HEK293 (cell line): ENCODE data around the gene E4F1.

ENCODE experiments used
- BCL11B ChIP-seq: fragments of 450-650 bp; formaldehyde crosslinking; IDR thresholded peaks from 2 replicates; pipeline ENCODE4 v1.5.1; 2016; ENCODE audit warnings: low read depth, missing biosample characterization, missing genetic modification characterization
- EGR2 ChIP-seq: fragments of 450-650 bp; formaldehyde crosslinking; IDR thresholded peaks from 2 replicates; pipeline ENCODE4 v1.5.1; 2016; ENCODE audit warnings: low read depth, missing biosample characterization, missing genetic modification characterization
- INSM2 ChIP-seq: fragments of 450-650 bp; formaldehyde crosslinking; IDR thresholded peaks from 2 replicates; pipeline ENCODE4 v1.5.1; 2016; ENCODE audit warnings: missing biosample characterization, missing genetic modification characterization
- PRDM2 ChIP-seq: fragments of 450-650 bp; formaldehyde crosslinking; IDR thresholded peaks from 2 replicates; pipeline ENCODE4 v1.5.1; 2016; ENCODE audit warnings: missing biosample characterization, missing genetic modification characterization, borderline replicate concordance
- RBAK ChIP-seq: fragments of 450-650 bp; formaldehyde crosslinking; IDR thresholded peaks from 2 replicates; pipeline ENCODE4 v1.5.1; 2016; ENCODE audit warnings: missing biosample characterization, missing genetic modification characterization
- TCF7L2 ChIP-seq: IDR thresholded peaks from 2 replicates; pipeline ENCODE4 v1.6.1; 2011; ENCODE audit warnings: low read depth, mild to moderate bottlenecking, inconsistent platforms, low read length, moderate library complexity, borderline replicate concordance
- ZBTB21 ChIP-seq: fragments of 450-650 bp; formaldehyde crosslinking; IDR thresholded peaks from 2 replicates; pipeline ENCODE4 v1.5.1; 2017; ENCODE audit warnings: missing biosample characterization, missing genetic modification characterization
- ZBTB7A ChIP-seq: fragments of 450-650 bp; formaldehyde crosslinking; IDR thresholded peaks from 2 replicates; pipeline ENCODE4 v1.5.1; 2016; ENCODE audit warnings: low read depth, missing biosample characterization, missing genetic modification characterization
- ZEB2 ChIP-seq: fragments of 450-650 bp; formaldehyde crosslinking; IDR thresholded peaks from 2 replicates; pipeline ENCODE4 v1.5.1; 2016; ENCODE audit warnings: missing biosample characterization, missing genetic modification characterization
- ZFP69B ChIP-seq: fragments of 450-650 bp; formaldehyde crosslinking; IDR thresholded peaks from 2 replicates; pipeline ENCODE4 v1.5.1; 2016; ENCODE audit warnings: missing biosample characterization, missing genetic modification characterization
- ZIC2 ChIP-seq: fragments of 450-650 bp; formaldehyde crosslinking; IDR thresholded peaks from 2 replicates; pipeline ENCODE4 v1.5.1; 2016; ENCODE audit warnings: missing biosample characterization, missing genetic modification characterization
- ZNF112 ChIP-seq: fragments of 450-650 bp; formaldehyde crosslinking; IDR thresholded peaks from 2 replicates; pipeline ENCODE4 v1.5.0; 2017; ENCODE audit warnings: missing biosample characterization, missing genetic modification characterization
- ZNF146 ChIP-seq: fragments of 450-650 bp; formaldehyde crosslinking; IDR thresholded peaks from 2 replicates; pipeline ENCODE4 v1.5.1; 2016; ENCODE audit warnings: missing biosample characterization, missing genetic modification characterization
- ZNF148 ChIP-seq: fragments of 450-650 bp; formaldehyde crosslinking; IDR thresholded peaks from 2 replicates; pipeline ENCODE4 v1.5.0; 2017; ENCODE audit warnings: missing biosample characterization, missing genetic modification characterization, borderline replicate concordance
- ZNF24 ChIP-seq: fragments of 450-650 bp; formaldehyde crosslinking; IDR thresholded peaks from 2 replicates; pipeline ENCODE4 v1.5.1; 2016; ENCODE audit warnings: missing biosample characterization, missing genetic modification characterization
- ZNF404 ChIP-seq: fragments of 450-650 bp; formaldehyde crosslinking; IDR thresholded peaks from 2 replicates; pipeline ENCODE4 v1.5.1; 2017; ENCODE audit warnings: missing biosample characterization, missing genetic modification characterization
- ZNF530 ChIP-seq: fragments of 450-650 bp; formaldehyde crosslinking; IDR thresholded peaks from 2 replicates; pipeline ENCODE4 v1.5.1; 2016; ENCODE audit warnings: low read depth, missing biosample characterization, missing genetic modification characterization
- ZNF555 ChIP-seq: fragments of 450-650 bp; formaldehyde crosslinking; conservative IDR thresholded peaks from 2 replicates; pipeline ENCODE4 v1.5.1; 2017; ENCODE audit warnings: missing biosample characterization, mild to moderate bottlenecking, missing genetic modification characterization, inconsistent platforms
- ZNF561 ChIP-seq: fragments of 450-650 bp; IDR thresholded peaks from 2 replicates; pipeline ENCODE4 v1.5.1; 2018; ENCODE audit warnings: missing biosample characterization, missing genetic modification characterization, borderline replicate concordance
- ZNF580 ChIP-seq: fragments of 450-650 bp; formaldehyde crosslinking; IDR thresholded peaks from 2 replicates; pipeline ENCODE4 v1.5.1; 2016; ENCODE audit warnings: missing biosample characterization, missing genetic modification characterization
- ZNF639 ChIP-seq: fragments of 450-650 bp; formaldehyde crosslinking; IDR thresholded peaks from 2 replicates; pipeline ENCODE4 v1.5.1; 2016; ENCODE audit warnings: missing biosample characterization, missing genetic modification characterization
- ZNF777 ChIP-seq: fragments of 450-650 bp; formaldehyde crosslinking; IDR thresholded peaks from 2 replicates; pipeline ENCODE4 v1.5.1; 2017; ENCODE audit warnings: missing biosample characterization, missing genetic modification characterization, borderline replicate concordance
- ZNF791 ChIP-seq: fragments of 450-650 bp; formaldehyde crosslinking; IDR thresholded peaks from 2 replicates; pipeline ENCODE4 v1.5.1; 2016; ENCODE audit warnings: missing biosample characterization, missing genetic modification characterization
- ZNF837 ChIP-seq: fragments of 450-650 bp; formaldehyde crosslinking; IDR thresholded peaks from 2 replicates; pipeline ENCODE4 v1.5.1; 2016; ENCODE audit warnings: missing biosample characterization, missing genetic modification characterization
- ZSCAN30 ChIP-seq: fragments of 450-650 bp; IDR thresholded peaks from 2 replicates; pipeline ENCODE4 v1.5.1; 2018; ENCODE audit warnings: missing biosample characterization, mild to moderate bottlenecking, missing genetic modification characterization, moderate library complexity
- ZSCAN5A ChIP-seq: fragments of 450-650 bp; formaldehyde crosslinking; IDR thresholded peaks from 2 replicates; pipeline ENCODE4 v1.5.1; 2016; ENCODE audit warnings: missing biosample characterization, missing genetic modification characterization

Gene E4F1

GRCh38 chr16:2223221-2223941 is at the start of gene E4F1 (continued):
- TF ChIP-seq ZNF530 (tag by site-specific recombination) (no peak), ZSCAN5A (tag by site-specific recombination) (peak; percentile 73; the same call in 1 of the 2 replicates), ZNF146 (tag by site-specific recombination) (peak; percentile 35; the same call in 1 of the 2 replicates), ZBTB21 (peak; percentile 83; the same call in 1 of the 2 replicates), ZNF561 (tag by site-specific recombination) (peak; percentile 82; the same call in 1 of the 2 replicates), ZNF837 (no peak), TCF7L2 (no peak), ZEB2 (peak; percentile 97), ZNF777 (tag by site-specific recombination) (no peak), BCL11B (tag by site-specific recombination) (peak; percentile 41), ZNF112 (no peak), ZNF580 (tag by site-specific recombination) (peak; percentile 50; the same call in 1 of the 2 replicates), ZNF404 (tag by site-specific recombination) (no peak), EGR2 (no peak; the same call in 1 of the 2 replicates), ZNF639 (tag by site-specific recombination) (0 out of 2 replicates have a peak, but pooled peaks have one; percentile 18), RBAK (tag by site-specific recombination) (no peak), ZNF148 (tag by site-specific recombination) (no peak), ZNF555 (no peak), ZBTB7A (tag by site-specific recombination) (peak; percentile 69; the same call in 1 of the 2 replicates), ZNF791 (no peak), ZSCAN30 (tag by site-specific recombination) (peak; percentile 82), INSM2 (peak; percentile 78), ZNF24 (tag by site-specific recombination) (no peak; the same call in 1 of the 2 replicates), ZFP69B (peak; percentile 54), PRDM2 (tag by site-specific recombination) (no peak), ZIC2 (tag by site-specific recombination) (peak; percentile 58; the same call in 1 of the 2 replicates)
